Measurements from ENCODE around the gene MIPOL1.
"Not testable (repeated sequence)": the region's sequence is repeated elsewhere in the genome, so short reads cannot be mapped to it uniquely, and the experiment has no call there.

Gene MIPOL1, protein sequence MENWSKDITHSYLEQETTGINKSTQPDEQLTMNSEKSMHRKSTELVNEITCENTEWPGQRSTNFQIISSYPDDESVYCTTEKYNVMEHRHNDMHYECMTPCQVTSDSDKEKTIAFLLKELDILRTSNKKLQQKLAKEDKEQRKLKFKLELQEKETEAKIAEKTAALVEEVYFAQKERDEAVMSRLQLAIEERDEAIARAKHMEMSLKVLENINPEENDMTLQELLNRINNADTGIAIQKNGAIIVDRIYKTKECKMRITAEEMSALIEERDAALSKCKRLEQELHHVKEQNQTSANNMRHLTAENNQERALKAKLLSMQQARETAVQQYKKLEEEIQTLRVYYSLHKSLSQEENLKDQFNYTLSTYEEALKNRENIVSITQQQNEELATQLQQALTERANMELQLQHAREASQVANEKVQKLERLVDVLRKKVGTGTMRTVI

GRCh38 chr14:37197421-37198272, at the start of gene MIPOL1:
Gene MIPOL1, plus strand, starts transcription at chr14:37197937. Its CDS starts 49,952 bp downstream, at chr14:37247889.
- H3K4me1 ChIP-seq (ENCODE audit: control insufficient read depth in 1 of 2, insufficient read depth in 1 of 2, low read depth in 1 of 2, low read length in 1 of 2): no peaks in the 10 kb centered on the region
- H3K27ac ChIP-seq: no peak within 1 kb of the TSS
- H3K36me3 ChIP-seq: no peaks in the 10 kb centered on the region
- TF ChIP-seq, protein P1, sequence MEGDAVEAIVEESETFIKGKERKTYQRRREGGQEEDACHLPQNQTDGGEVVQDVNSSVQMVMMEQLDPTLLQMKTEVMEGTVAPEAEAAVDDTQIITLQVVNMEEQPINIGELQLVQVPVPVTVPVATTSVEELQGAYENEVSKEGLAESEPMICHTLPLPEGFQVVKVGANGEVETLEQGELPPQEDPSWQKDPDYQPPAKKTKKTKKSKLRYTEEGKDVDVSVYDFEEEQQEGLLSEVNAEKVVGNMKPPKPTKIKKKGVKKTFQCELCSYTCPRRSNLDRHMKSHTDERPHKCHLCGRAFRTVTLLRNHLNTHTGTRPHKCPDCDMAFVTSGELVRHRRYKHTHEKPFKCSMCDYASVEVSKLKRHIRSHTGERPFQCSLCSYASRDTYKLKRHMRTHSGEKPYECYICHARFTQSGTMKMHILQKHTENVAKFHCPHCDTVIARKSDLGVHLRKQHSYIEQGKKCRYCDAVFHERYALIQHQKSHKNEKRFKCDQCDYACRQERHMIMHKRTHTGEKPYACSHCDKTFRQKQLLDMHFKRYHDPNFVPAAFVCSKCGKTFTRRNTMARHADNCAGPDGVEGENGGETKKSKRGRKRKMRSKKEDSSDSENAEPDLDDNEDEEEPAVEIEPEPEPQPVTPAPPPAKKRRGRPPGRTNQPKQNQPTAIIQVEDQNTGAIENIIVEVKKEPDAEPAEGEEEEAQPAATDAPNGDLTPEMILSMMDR (IDR thresholded peaks at IDR 0.05): no peak
- H3K4me3 ChIP-seq (ENCODE audit: low read depth in 1 of 2, low read length in 1 of 2): peak within 1 kb of the TSS in 1 of 2 experiments; percentile 17
- H3K27me3 ChIP-seq: peaks cover 42% of the 10 kb centered on the region
- no peaks in the 10 kb centered on the region for H3K9me3 ChIP-seq

DNA sequence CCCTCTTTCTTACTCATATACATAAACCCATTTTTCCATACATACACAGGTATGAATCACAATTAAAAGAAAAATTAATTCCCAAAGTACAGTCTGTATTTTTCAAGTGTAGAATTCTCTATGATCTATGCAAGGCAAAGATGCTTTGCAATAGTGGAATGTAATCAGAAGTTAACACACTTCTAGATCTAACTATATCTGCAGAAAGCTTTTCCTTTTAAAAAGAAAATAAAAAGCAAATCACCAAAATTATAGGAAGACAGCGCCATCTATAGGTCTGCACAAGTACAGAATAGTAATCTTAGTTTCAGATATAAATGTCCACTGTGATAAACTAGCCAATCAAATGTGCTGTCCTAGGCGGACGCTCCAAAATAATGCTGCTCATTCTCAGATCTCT, 47.3 kb upstream of the MIPOL1 start:
- TF ChIP-seq, protein P1 (IDR thresholded peaks at IDR 0.05): no peak

DNA sequence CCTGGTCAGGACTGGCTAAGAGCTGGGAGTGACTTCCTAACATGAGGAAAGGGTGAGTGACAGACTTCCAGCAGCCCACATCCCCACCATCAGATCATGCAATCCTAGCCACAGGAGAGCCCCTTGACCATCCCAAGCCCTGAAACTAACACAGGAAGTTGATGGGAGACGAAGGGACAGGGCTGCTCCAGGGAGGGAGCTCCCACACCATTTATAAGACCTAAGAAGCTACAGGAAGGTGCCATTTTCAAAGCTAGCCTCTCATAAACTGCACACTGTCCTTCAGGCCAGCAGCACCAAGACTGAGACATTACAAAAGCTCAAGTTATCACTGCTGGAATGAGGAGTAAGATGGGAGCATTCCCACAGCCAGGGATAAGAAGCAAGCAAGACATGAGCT, 44.7 kb upstream of the MIPOL1 start:
- Histone ChIP-seq H3K36me3 (no peaks in the 10 kb centered on the region), H3K9me3 (no peaks in the 10 kb centered on the region), H3K4me3 (ENCODE audit: low read depth in 1 of 2, low read length in 1 of 2) (no peak overlapping the region), H3K4me1 (ENCODE audit: control insufficient read depth in 1 of 2, insufficient read depth in 1 of 2, low read depth in 1 of 2, low read length in 1 of 2) (no peaks in the 10 kb centered on the region), H3K27ac (no peak overlapping the region), H3K27me3 (no peaks in the 10 kb centered on the region)
- TF ChIP-seq, protein P1 (IDR thresholded peaks at IDR 0.05): no peak

More for the DNA sequence above, 47.3 kb upstream of the MIPOL1 start:
- no peaks in the 10 kb centered on the region for H3K9me3 ChIP-seq
- no peak overlapping the region for H3K4me3 ChIP-seq (ENCODE audit: low read depth in 1 of 2, low read length in 1 of 2)
- H3K27me3 ChIP-seq: no peaks in the 10 kb centered on the region
- no peak overlapping the region for H3K27ac ChIP-seq
- H3K36me3 ChIP-seq: no peaks in the 10 kb centered on the region
- no peaks in the 10 kb centered on the region for H3K4me1 ChIP-seq (ENCODE audit: control insufficient read depth in 1 of 2, insufficient read depth in 1 of 2, low read depth in 1 of 2, low read length in 1 of 2)

GRCh38 chr14:37153483-37153882, 44.3 kb upstream of the MIPOL1 start:
- Histone ChIP-seq H3K36me3 (no peaks in the 10 kb centered on the region), H3K9me3 (no peaks in the 10 kb centered on the region), H3K27me3 (no peaks in the 10 kb centered on the region), H3K4me1 (ENCODE audit: control insufficient read depth in 1 of 2, insufficient read depth in 1 of 2, low read depth in 1 of 2, low read length in 1 of 2) (no peaks in the 10 kb centered on the region), H3K4me3 (ENCODE audit: low read depth in 1 of 2, low read length in 1 of 2) (no peak overlapping the region), H3K27ac (no peak overlapping the region)
- TF ChIP-seq, protein P1 (IDR thresholded peaks at IDR 0.05): no peak

GRCh38 chr14:37157987-37158386, 39.8 kb upstream of the MIPOL1 start:
- H3K9me3 ChIP-seq: no peaks in the 10 kb centered on the region
- H3K27me3 ChIP-seq: no peaks in the 10 kb centered on the region
- no peak overlapping the region for H3K4me3 ChIP-seq (ENCODE audit: low read depth in 1 of 2, low read length in 1 of 2)
- TF ChIP-seq, protein P1 (IDR thresholded peaks at IDR 0.05): no peak
- no peaks in the 10 kb centered on the region for H3K36me3 ChIP-seq
- H3K27ac ChIP-seq: no peak overlapping the region
- no peaks in the 10 kb centered on the region for H3K4me1 ChIP-seq (ENCODE audit: control insufficient read depth in 1 of 2, insufficient read depth in 1 of 2, low read depth in 1 of 2, low read length in 1 of 2)

GRCh38 chr14:37162307-37162706, 35.4 kb upstream of the MIPOL1 start:
- not testable (repeated sequence) for H3K9me3 ChIP-seq; H3K36me3 ChIP-seq; H3K27ac ChIP-seq; H3K4me3 ChIP-seq (ENCODE audit: low read depth in 1 of 2, low read length in 1 of 2); H3K4me1 ChIP-seq (ENCODE audit: control insufficient read depth in 1 of 2, insufficient read depth in 1 of 2, low read depth in 1 of 2, low read length in 1 of 2); H3K27me3 ChIP-seq
